ENCODE data around the gene IFNAR2. TPM values are rescaled to one million over a fixed set of nuclear protein-coding genes. Genes with fewer than 3 reads are reported as not detected.

The IFNAR2 gene
- total RNA-seq, 3 donors from 2014 or later = 10.4 to 16.5 (median 15.1) TPM

DNA sequence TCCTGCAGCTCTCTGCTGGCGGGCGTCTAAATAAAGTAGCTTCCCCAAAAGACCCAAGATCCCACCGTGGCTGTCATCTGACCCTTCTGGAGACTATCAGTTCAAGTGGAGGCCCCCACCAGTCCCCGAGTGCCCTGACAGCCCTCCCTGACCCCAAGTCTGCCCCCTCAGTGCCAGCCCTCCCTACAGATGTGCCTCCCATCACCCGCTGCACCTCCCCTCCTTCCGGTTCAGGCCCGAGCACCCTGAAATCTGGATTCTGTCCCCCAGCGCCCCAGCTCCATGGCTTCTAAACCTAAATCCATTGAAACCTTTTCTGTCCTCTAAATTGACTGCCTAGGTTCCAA, 37.0 kb downstream of the IFNAR2 start:
- Histone ChIP-seq H3K4me3 (peak overlapping the region; percentile 74 to 98 (median 85)), H3K27me3 (no peaks in the 10 kb centered on the region), H3K9me3 (no peaks in the 10 kb centered on the region), H3K36me3 (no peaks in the 10 kb centered on the region), H3K4me1 (no peaks in the 10 kb centered on the region), H3K27ac (peak overlapping the region; percentile 88 to 95)
- intact Hi-C loops (cut with DNase I; ENCODE audit: low total_unique reads) = no loop called here
- DNase-seq (ENCODE audit: low spot score in 2 of 2) = no peak
- TF ChIP-seq POLR2A (IDR thresholded peaks at IDR 0.05) (no peak), POLR2AphosphoS5 (IDR thresholded peaks at IDR 0.05) (no peak)
- TF ChIP-seq, protein P1, sequence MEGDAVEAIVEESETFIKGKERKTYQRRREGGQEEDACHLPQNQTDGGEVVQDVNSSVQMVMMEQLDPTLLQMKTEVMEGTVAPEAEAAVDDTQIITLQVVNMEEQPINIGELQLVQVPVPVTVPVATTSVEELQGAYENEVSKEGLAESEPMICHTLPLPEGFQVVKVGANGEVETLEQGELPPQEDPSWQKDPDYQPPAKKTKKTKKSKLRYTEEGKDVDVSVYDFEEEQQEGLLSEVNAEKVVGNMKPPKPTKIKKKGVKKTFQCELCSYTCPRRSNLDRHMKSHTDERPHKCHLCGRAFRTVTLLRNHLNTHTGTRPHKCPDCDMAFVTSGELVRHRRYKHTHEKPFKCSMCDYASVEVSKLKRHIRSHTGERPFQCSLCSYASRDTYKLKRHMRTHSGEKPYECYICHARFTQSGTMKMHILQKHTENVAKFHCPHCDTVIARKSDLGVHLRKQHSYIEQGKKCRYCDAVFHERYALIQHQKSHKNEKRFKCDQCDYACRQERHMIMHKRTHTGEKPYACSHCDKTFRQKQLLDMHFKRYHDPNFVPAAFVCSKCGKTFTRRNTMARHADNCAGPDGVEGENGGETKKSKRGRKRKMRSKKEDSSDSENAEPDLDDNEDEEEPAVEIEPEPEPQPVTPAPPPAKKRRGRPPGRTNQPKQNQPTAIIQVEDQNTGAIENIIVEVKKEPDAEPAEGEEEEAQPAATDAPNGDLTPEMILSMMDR (IDR thresholded peaks at IDR 0.05) = no peak

DNA sequence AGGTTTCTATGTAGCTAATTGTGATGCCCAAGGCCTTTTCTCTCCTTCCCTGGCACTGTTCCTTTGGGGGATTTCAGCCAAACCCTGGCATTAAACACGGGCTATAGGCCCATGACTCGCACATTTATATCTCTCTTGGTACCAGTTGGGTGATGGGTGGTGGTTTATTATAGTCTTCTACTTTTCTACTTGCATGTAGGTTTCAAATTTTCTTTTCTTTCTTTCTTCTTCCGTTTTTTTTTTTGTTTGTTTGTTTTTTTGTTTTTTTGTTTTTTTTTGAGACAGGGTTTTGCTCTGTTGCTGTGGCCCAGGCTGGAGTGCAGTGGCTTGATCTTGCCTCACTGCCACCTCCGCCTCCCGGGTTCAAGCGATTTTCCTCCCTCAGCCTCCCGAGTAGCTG, 37.5 kb downstream of the IFNAR2 start:
- Histone ChIP-seq H3K27ac (peak overlapping the region; percentile 88 to 95), H3K4me3 (peak overlapping the region; percentile 74 to 98 (median 85)), H3K27me3 (no peaks in the 10 kb centered on the region), H3K4me1 (no peaks in the 10 kb centered on the region), H3K36me3 (no peaks in the 10 kb centered on the region), H3K9me3 (no peaks in the 10 kb centered on the region)
- intact Hi-C loops (cut with DNase I; ENCODE audit: low total_unique reads) = no loop called here
- no peak for DNase-seq (ENCODE audit: low spot score in 2 of 2)
- TF ChIP-seq POLR2A (IDR thresholded peaks at IDR 0.05) = no peak
- TF ChIP-seq, protein P1 (IDR thresholded peaks at IDR 0.05) = no peak
- no peak for TF ChIP-seq POLR2AphosphoS5 (IDR thresholded peaks at IDR 0.05)

DNA sequence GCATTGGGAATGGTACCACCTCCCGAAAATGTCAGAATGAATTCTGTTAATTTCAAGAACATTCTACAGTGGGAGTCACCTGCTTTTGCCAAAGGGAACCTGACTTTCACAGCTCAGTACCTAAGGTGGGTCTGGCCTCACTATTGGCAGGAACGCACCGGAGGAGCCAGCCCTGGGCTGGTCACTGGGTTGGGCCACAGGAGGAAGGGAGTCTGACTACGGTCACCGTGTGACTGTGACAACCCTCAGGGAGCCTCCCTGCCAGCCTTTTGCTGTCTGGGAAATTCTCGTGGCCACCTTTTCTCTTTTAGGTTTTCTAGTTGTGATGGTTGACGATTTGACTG, 38.6 kb downstream of the IFNAR2 start:
- H3K4me3 ChIP-seq = no peak overlapping the region
- H3K4me1 ChIP-seq = no peaks in the 10 kb centered on the region
- no peaks in the 10 kb centered on the region for H3K27me3 ChIP-seq
- TF ChIP-seq POLR2A (IDR thresholded peaks at IDR 0.05) = no peak
- TF ChIP-seq, protein P1 (IDR thresholded peaks at IDR 0.05) = no peak
- TF ChIP-seq POLR2AphosphoS5 (IDR thresholded peaks at IDR 0.05) = no peak
- intact Hi-C loops (cut with DNase I; ENCODE audit: low total_unique reads) = no loop called here
- H3K36me3 ChIP-seq = no peaks in the 10 kb centered on the region
- H3K9me3 ChIP-seq = no peaks in the 10 kb centered on the region
- peak overlapping the region; percentile 6 to 57 for H3K27ac ChIP-seq
- no peak for DNase-seq (ENCODE audit: low spot score in 2 of 2)

DNA sequence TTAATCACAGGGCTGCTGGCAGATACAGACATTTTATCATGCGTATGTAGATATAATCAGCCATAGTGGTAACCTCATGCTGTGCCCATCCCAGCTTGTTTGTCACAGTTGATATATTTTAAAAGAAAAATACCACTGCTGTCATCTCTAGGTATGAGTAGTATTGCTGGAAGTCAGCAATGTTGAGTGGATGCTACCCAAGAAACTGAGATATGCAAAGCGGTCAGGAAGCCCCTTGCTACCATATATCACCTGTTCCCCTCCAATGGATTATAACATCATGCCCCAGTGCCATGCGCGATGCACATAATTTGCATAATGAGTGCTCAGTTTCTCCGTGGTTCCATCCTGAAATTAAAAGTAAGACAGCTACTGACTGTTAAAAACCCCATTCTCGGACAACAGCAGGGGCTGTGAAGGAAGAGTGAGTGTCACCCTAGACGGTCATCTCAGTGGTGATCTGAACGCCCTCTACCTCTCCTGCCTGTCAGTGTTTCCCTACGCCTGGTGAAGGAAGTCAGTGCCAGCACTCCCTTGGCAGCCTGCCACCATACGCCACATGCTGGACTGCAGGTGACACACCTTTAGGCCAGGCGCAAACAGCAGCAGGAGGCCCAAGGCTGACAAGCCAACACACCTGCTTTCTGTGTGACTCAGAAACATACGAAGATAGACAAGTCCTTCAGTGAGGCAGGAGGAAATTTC, 39.2 kb downstream of the IFNAR2 start:
- Histone ChIP-seq H3K36me3 (no peaks in the 10 kb centered on the region), H3K27ac (peak overlapping the region; percentile 6 to 57), H3K27me3 (no peaks in the 10 kb centered on the region), H3K9me3 (no peaks in the 10 kb centered on the region), H3K4me3 (no peak overlapping the region), H3K4me1 (no peaks in the 10 kb centered on the region)
- intact Hi-C loops (cut with DNase I; ENCODE audit: low total_unique reads) = no loop called here
- peak in 2 of 3 donors; percentile 46 to 60 for TF ChIP-seq POLR2AphosphoS5 (IDR thresholded peaks at IDR 0.05)
- TF ChIP-seq, protein P1 (IDR thresholded peaks at IDR 0.05) = no peak
- DNase-seq (ENCODE audit: low spot score in 2 of 2) = peak; percentile 88 to 96

DNA sequence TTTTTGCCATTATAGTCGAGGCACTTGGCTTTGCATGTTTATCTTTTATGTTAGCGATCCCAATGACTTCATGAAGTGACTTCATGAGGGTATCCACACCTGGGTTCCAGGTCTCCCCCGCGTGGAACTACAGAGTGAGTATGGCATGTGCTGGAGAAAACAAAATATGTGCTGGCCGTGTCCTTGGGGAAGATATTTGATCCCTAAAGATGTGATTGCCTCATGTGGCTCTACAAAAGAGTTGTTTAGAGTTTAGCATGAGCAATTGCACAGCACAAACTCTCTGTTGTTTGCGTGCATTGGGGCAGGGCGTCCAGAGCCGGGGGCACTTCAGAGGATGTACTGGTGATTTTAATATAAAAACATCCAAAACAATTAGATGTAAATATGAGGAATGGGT, 41.2 kb downstream of the IFNAR2 start:
- no peaks in the 10 kb centered on the region for H3K9me3 ChIP-seq
- H3K27me3 ChIP-seq = no peaks in the 10 kb centered on the region
- TF ChIP-seq POLR2A (IDR thresholded peaks at IDR 0.05) (no peak), POLR2AphosphoS5 (IDR thresholded peaks at IDR 0.05) (no peak)
- TF ChIP-seq, protein P1 (IDR thresholded peaks at IDR 0.05) = no peak
- H3K4me3 ChIP-seq = no peak overlapping the region
- H3K36me3 ChIP-seq = no peaks in the 10 kb centered on the region
- H3K4me1 ChIP-seq = no peaks in the 10 kb centered on the region
- no peak overlapping the region for H3K27ac ChIP-seq
- intact Hi-C loops (cut with DNase I; ENCODE audit: low total_unique reads) = no loop called here
- DNase-seq (ENCODE audit: low spot score in 2 of 2) = no peak

Data from breast epithelium (tissue), 4 donors.